ENCODE data around the gene KLC4.

DNA sequence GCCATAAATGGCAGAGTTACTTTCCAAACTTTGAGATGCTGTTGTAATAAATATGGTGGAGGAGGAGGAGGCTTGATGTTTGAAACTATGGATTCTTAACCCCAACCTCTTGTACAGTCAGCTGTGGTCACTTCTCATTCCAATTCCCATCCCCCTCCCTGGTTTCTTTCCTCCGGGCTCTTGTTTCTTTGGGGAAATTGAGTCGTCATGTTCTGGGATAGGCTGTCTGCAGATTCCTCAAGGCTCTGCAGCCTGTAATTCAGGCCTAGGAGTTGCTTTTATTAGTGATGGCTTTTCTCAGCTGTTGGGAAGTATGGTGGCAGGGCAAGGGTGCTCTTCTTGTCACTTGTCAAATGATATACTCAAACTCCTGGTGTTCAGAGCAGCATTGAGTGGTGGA is 19.3 kb downstream of the KLC4 start:
- TF ChIP-seq CTCF (conservative IDR thresholded peaks at IDR 0.05; ENCODE audit: low read length): no peak
- no peak for TF ChIP-seq EZH2phosphoT487 (IDR thresholded peaks at IDR 0.05; ENCODE audit: borderline replicate concordance, low read depth, low read length)

Data from OCI-LY7 (cell line).